GM20000 (cell line): ENCODE data around the gene NMNAT3.

ENCODE experiments used
- DNase-seq: peaks from one replicate; pipeline ENCODE4 v3.0.0; 2012; ENCODE audit warnings: low spot score
- TF ChIP-seq, protein P1 (sequence below): IDR thresholded peaks from 2 replicates; pipeline ENCODE4 v1.5.1; 2012; ENCODE audit warnings: mild to moderate bottlenecking, control low read depth; ENCODE audit errors: extremely low read depth, missing control alignments

Gene NMNAT3

DNA sequence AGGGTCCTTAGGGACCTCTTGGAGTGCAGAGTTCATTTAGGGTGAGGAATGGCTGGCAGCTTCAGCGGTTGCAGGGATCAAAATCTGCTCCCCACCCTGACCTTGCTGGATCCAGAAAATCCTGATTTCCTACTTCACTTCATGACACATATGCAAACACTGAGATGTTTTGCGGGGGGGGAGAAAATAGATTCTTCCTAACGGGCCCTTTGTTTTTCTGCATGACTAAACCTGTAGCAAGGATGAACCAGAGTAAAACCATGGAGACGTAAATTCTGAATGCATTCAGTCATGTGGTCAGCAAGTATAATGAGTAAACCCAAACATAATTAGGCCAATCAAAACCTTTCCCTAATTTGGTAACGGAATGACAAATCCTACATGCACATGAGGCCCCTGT lies 118.2 kb downstream of the NMNAT3 start:
- TF ChIP-seq, protein P1, sequence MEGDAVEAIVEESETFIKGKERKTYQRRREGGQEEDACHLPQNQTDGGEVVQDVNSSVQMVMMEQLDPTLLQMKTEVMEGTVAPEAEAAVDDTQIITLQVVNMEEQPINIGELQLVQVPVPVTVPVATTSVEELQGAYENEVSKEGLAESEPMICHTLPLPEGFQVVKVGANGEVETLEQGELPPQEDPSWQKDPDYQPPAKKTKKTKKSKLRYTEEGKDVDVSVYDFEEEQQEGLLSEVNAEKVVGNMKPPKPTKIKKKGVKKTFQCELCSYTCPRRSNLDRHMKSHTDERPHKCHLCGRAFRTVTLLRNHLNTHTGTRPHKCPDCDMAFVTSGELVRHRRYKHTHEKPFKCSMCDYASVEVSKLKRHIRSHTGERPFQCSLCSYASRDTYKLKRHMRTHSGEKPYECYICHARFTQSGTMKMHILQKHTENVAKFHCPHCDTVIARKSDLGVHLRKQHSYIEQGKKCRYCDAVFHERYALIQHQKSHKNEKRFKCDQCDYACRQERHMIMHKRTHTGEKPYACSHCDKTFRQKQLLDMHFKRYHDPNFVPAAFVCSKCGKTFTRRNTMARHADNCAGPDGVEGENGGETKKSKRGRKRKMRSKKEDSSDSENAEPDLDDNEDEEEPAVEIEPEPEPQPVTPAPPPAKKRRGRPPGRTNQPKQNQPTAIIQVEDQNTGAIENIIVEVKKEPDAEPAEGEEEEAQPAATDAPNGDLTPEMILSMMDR, result no peak
- DNase-seq, result no peak

DNA sequence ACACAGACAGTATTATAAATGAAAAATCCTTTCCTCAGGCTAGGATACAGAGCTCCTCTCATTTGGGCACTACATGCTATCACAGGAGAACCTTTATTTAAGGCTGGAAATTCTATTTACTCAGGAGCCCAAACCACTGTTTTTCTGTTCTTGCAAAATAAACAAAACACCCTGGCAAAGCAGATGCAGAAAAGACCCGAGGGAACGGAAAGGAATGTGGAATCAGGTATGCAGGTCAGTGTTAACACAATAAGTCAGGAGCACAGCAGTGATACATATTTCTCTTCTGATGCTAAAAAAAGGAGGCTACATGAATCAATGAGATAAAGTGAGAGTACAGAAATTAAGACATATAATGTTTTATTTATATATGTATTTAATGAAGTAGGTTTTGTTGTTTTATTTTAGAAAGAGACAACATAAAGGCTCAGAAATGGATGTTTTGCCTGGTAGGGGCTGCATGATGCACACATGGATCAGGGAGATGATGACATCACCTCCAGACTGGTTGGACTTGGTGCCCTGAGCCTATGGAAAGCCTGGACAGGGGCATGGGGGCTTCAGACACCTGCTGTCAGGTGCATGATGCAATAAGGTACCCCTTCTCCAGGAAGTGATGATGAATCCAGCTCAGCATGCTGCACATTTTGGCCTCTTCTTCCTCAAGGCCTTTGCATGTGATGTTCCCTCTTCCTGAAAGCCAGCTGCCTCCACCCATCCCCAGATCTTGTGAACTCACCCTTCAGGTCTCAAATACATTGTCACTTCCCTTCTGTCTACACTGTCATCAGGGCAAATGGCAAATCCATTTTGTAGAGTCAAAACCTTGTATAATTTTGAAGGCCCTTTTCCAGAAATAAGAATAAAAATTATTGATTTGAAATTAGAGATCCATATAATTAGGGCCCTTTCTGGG lies 119.2 kb downstream of the NMNAT3 start:
- TF ChIP-seq, protein P1, result no peak
- no peak for DNase-seq

DNA sequence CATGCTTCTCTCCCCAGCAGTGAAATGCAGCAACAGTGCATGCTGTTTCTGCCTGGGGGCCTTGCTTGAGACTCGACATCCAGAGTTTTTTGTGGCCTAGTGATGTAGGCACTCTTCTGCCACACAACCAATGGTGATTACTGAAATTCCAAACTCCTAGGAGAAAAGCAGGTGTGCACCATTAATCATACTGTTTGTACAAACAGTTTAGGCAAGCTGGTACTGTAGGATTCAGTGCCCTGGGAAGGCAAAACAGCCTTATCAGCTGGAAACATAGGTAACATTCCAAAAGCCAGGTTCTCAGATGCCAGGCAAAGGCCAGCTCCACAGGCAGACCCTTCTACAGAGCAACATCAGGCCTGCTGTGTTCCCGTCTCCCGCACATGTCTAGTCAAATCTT lies 120.7 kb downstream of the NMNAT3 start:
- TF ChIP-seq, protein P1, result no peak
- DNase-seq, result no peak

DNA sequence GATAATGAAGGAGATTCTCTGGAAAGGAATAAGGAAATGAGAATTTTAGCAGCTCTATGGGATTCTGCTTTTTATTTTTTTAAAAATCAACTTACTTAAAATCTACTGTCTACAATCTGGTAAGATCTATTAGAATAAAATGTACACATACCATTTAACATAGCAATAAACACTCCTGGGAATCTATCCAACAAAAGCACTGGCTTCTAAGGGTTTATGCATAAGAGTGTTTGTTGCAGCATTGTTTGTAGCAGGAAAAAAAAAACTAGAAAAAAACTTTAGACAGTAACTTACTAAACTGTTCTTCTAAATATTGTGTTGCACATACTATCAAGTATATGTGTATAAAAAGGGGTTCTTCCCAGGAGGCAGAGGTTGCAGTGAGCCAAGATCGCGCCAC lies 122.5 kb downstream of the NMNAT3 start:
- DNase-seq, result no peak
- TF ChIP-seq, protein P1, result no peak

DNA sequence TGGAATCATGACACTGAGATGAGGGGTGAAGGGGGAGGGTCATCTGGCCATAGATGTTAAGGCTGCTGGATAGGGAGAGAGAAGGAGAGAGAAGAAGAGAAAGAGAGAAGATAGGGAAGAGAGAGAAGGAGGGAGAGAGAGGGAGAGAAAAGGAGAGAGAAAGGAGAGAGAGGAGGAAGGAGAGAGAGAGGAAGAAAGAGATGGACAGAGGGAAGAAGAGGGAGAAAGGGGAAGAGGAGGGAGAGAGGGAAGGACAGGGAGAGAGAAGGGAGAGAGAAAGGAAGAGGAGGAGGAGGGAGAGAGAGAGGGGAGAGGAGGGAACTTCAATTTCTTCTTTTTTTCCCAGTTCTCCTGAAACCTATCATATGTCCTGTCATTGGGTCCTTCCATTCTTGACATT lies 123.1 kb downstream of the NMNAT3 start:
- TF ChIP-seq, protein P1, result no peak
- DNase-seq, result no peak

DNA sequence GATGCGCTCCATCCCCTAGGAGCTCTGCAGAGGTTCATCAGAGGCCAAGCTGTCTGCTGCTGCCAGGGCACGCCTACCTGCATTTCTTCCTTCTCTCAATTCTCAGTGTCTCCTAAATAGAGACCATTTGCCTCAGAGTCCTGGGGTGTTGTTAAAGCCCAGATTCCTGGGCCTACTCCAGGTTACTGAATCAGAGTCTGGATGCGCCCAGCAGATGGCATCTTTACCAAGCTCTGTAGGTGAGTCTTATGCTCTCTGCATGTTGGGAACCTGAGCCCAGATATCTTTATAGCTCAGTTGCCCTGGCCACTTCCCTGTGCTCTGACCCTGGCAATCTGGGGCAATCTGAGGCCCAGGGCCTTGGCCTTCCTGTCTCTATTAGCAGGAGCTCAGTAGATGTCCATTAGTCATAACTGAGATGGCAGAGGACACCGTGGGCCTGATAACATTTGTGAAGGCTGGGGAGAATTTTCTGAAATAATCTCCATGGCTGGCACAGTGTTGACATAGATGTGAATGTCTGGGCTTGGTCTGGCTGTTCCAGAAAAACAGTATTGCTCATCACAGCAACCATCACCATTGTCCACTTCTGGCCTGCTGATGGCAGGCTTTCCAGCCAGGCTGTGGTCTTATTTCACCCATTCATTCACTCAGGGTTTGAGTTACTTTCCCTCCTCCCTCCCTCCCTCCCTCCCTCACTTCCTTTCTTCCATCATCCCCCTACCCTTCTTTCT lies 125.0 kb downstream of the NMNAT3 start:
- TF ChIP-seq, protein P1, result no peak
- DNase-seq, result no peak

DNA sequence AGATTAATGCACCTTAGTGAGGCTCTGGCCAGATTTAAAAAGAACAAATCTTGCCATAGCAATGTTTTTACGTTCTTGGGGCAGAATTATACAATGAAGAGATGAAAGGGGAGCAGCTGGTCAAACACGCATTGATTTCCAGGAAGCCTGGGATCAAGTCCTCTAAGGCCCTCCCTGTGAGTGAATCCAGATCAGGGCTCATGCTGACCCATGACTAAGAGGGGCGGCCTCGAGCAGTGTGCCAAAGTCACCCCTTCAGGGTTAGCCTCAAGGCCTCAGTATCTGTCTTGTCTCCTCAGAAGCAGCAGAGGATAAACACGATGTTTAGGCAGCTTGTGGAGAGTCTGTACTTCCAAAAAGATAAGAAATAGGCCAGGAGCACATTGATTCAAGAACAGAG lies 129.0 kb downstream of the NMNAT3 start:
- TF ChIP-seq, protein P1, result no peak
- DNase-seq, result no peak
